WTC11 (cell line): ENCODE data around the gene ELFN1.

ENCODE experiments used
- CBFB ChIP-seq: sonication (generic); formaldehyde crosslinking; IDR thresholded peaks from 2 replicates; pipeline ENCODE4 v1.8.1; 2022; ENCODE audit warnings: mild to moderate bottlenecking, low read depth, missing genetic modification reagents
- FOXK1 ChIP-seq: sonication (generic); formaldehyde crosslinking; IDR thresholded peaks from 2 replicates; pipeline ENCODE4 v1.8.0; 2022; ENCODE audit warnings: mild to moderate bottlenecking, moderate library complexity, missing genetic modification reagents
- TF ChIP-seq, protein P1 (sequence below): fragments of 200-600 bp; IDR thresholded peaks from 2 replicates; pipeline ENCODE4 v1.8.0; 2022; ENCODE audit warnings: antibody characterized with exemption

DNA sequence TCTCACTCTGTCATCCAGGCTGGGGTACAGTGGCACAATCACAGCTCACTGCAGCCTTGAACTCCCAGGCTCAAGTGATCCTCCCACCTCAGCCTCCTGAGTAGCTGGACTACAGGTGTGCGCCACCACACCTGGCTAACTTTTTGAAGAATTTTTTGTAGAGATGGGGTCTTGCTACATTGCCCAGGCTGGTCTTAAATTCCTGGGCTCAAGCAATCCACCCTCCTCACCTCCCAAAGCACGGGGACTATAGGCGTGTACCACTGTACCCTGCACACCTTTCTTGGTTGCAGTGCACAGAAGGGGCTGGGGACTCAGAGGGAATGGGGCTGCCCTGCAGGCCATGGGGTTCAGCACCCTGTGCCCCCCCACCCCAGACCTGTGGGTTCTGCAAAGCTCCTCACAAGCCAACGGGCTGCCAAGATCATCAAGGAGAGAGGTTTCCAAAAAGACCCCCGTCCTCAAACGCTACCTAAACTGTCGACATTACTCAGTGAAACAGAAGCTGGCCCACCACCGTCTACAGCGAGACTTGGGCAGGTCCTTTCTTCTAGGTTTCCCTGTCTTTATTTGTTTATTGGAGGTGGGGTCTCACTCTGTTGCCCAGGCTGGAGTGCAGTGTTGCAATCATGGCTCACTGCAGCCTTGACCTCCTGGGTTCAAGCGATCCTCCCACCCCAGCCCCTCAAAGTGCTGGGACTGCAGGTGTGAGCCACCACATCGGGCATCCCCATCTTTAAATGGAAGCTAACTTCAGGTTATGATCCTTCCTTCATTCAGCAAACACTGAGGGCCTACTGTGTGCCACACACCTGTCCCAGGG is 26.6 kb upstream of the ELFN1 start:
- TF ChIP-seq CBFB, result no peak
- no peak for TF ChIP-seq FOXK1 (CRISPR knock-in tag)
- TF ChIP-seq, protein P1, sequence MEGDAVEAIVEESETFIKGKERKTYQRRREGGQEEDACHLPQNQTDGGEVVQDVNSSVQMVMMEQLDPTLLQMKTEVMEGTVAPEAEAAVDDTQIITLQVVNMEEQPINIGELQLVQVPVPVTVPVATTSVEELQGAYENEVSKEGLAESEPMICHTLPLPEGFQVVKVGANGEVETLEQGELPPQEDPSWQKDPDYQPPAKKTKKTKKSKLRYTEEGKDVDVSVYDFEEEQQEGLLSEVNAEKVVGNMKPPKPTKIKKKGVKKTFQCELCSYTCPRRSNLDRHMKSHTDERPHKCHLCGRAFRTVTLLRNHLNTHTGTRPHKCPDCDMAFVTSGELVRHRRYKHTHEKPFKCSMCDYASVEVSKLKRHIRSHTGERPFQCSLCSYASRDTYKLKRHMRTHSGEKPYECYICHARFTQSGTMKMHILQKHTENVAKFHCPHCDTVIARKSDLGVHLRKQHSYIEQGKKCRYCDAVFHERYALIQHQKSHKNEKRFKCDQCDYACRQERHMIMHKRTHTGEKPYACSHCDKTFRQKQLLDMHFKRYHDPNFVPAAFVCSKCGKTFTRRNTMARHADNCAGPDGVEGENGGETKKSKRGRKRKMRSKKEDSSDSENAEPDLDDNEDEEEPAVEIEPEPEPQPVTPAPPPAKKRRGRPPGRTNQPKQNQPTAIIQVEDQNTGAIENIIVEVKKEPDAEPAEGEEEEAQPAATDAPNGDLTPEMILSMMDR, result no peak
